GM12873 (cell line): ENCODE results near the gene CBX3.

Experiments used
- TF ChIP-seq, protein P1 (sequence below): IDR thresholded peaks from 2 replicates; pipeline ENCODE4 v1.5.1; 2012; ENCODE audit warnings: low read depth, mild to moderate bottlenecking, moderate library complexity, low read length, control low read depth; ENCODE audit not compliant: insufficient read depth; ENCODE audit errors: missing control alignments

Gene CBX3

DNA sequence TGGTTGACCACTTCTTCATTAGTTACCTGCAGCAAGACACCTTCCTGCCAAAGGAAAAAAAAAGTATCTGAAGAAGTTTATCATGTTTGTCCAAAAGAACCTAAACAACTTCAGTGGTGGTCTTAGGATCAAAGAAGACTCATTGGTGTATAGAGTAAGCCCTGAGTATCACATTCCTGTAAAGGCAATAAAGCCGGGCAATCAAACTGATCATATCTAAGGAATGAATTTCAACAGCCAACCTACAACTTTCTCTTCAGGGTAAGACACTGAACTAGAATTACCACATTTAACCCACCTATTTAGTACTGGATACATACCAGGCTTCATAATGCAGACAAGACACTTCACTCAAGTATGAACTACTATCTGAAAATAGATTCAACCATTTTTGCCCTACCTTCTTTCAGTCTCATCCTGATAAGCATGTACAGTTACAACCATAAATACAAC is 11.1 kb upstream of the CBX3 start:
- TF ChIP-seq, protein P1, sequence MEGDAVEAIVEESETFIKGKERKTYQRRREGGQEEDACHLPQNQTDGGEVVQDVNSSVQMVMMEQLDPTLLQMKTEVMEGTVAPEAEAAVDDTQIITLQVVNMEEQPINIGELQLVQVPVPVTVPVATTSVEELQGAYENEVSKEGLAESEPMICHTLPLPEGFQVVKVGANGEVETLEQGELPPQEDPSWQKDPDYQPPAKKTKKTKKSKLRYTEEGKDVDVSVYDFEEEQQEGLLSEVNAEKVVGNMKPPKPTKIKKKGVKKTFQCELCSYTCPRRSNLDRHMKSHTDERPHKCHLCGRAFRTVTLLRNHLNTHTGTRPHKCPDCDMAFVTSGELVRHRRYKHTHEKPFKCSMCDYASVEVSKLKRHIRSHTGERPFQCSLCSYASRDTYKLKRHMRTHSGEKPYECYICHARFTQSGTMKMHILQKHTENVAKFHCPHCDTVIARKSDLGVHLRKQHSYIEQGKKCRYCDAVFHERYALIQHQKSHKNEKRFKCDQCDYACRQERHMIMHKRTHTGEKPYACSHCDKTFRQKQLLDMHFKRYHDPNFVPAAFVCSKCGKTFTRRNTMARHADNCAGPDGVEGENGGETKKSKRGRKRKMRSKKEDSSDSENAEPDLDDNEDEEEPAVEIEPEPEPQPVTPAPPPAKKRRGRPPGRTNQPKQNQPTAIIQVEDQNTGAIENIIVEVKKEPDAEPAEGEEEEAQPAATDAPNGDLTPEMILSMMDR, result no peak

DNA sequence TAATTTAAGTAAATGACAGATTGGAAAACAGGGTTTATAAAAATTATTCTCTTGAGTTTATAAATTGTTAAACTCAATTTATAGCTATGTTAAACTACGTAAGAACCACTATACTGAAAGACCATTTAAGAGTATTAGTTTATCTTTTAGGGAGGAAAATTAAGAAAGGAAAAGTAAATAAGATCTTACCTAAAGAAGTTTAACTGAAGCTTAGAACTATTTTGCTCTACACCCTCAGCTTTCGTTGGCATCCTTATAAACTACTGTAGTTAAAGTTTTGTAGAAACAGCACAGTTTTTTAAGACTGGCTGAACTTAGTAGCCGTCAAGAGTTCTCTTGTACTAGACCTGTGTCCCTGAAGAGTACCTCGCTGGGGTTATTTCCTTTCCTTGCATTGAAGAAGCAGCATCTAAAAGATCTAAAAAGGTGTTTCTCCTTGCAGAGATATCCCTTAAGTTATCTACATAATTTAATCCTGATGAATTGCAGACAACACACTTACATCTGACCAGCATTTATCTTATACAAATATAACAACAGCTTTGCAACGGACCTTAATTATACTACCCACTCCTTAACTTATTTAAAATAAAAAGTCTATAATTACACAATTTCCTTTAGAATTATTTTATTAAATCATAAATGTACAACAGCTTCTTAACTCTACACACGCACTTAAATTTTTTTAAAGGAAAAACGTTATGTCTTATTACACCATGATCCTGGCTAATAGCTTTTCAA is 10.1 kb upstream of the CBX3 start:
- TF ChIP-seq, protein P1, result no peak

DNA sequence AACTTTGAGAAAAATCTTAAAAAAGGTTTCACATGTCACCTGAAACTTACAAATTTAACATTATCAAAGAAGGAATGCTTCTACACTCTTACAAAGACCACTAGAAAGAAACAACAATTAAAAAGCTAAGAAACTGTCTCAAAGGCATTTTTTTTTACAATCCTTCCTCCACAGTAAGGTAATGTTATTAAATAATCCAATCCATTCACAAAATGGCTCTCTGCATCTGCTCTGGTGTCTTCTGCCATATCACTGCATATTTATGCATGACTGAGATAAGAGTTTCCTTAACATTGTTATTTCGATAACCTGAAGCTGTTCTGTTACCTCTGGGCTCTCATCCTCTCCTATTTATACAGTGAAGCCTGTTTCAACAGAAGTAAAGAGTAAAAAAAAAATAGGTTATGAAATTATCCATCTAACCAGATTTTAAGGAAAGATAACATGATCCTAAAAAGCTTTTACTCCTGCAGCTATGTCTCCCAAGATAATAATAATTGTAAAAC is 9.5 kb upstream of the CBX3 start:
- TF ChIP-seq, protein P1, result no peak

DNA sequence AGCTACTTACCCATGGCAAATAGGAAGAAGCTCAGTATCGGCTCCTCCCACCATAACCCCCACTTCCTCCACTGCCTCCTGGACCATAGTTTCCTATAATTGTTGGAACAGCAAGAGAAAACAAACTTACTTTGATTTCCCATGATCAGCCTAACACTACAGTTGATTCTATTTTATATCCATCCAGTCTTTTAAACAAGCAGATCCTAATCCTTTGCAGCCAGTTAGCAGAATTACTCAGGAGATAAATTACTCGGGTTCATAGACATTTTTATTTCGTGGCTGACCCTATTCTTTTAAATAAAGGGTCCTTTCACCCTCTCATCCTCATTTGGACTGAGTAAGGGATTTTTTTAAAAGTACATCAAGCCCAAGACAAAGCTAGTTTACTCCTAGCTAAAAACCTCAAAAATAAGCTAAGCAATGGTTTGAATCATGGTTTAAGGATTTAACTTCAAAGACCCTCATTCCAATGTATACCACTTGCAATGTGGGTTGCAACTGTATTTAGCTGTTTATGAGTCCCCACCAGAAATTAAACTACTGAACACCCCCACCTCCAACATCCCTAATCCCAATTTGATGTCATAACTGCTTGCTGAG is 9.0 kb upstream of the CBX3 start:
- TF ChIP-seq, protein P1, result no peak

DNA sequence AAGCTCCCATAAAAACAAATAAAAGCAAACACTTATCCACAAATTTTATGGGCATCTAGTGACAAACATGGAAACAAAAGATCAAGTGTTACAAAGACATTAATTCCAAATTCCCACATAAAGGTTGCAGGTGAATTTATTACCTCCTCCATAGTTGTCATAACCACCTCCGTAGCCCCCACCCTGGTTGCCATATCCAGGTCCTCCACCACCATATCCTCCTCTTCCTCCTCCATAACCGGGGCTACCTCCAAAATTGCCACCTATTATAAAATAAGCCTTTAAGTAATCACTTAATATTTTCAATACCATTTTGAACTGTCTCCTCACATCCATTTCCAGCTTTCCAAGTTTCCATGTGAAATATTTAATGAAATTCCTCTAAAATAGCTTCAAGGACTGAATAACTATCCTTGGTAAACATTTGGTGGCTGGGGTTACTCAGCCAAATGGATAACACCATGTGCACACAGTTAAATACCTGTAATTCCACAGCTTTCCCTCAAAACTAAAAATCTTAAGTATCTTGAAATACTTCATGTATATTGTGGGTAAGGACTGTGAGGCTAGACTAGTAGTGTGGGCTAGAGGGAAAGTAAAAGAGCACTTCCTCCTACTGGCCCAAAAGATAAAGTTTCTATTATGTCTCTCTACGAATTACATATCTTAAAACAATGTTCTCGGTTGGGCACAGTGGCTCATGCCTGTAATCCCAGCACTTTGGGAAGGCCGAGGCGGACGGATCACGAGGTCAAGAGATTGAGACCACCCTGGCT is 7.9 kb upstream of the CBX3 start:
- TF ChIP-seq, protein P1, result no peak

DNA sequence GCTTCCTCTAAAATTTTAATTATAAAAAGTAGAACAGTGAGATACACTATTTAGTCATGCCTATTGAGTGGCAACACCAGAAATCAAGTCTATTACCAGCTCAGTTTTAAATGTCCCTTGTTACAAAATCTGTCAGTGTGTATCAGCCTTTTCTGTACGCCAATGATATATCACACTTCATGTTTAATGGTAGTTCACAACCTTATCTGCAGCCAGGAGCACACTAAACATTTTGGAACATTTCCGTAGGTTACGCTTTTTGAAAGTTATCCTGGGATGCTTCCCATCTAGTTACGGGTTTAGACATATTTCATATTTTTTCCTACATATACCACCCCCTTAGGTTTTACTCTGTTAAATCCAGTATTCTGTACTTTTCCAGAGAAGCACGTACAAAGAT is 6.4 kb upstream of the CBX3 start:
- TF ChIP-seq, protein P1, result no peak

DNA sequence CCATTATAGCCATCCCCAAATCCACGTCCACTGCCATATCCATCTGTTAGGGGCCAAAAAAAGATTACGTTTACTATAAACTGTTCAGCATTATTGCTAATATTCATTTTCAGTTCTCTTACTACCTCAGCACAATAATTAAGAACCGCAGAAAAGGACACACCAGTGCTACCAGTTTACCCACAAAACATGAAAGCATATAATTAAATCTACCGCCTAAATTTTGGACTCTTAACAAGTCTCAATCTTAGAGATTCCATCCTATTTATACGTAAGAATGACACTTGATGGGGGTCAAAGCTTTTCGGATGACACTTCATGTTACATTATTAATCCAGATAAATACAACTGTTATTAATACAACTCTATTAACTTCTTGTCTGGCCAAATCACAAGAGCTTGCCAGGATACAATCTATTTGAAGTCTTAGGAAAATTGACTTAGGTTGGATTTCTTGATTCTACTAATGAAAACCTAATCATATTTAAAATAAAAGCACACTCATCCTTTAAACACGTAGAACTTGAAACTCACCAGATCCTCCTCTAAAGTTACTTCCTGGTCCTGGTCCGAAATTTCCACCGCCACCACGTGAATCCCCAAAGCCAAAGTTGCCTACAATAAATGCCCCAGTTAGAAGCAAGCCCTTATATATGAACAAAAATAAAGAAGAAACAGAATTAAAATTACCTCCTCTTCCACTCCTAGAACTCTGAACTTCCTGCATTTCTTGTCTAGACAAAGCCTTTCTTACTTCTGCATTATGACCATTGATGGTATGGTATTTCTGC is 5.5 kb upstream of the CBX3 start:
- TF ChIP-seq, protein P1, result no peak
